Hindlimb muscle (tissue), 1 donor: Measurements from ENCODE around the gene SLC10A7. TPM values are rescaled to one million over a fixed set of nuclear protein-coding genes. Genes with fewer than 3 reads are reported as not detected.

Source experiments
- polyA plus RNA-seq: library from polyadenylated mRNA; unstranded; fragments of 120-200 nt; gene quantifications from one replicate; pipeline ENCODE4 v1.2.1, GENCODE V29; 2013; ENCODE audit not compliant: insufficient read length

Gene SLC10A7
- polyA plus RNA-seq, 1 donor: 7.1 TPM

Other genes with a start within 250 kb of the SLC10A7 start
- gene POU4F2, start 117.0 kb upstream of the SLC10A7 start, polyA plus RNA-seq: not detected